ENCODE measurements around the gene ABCG4.

DNA sequence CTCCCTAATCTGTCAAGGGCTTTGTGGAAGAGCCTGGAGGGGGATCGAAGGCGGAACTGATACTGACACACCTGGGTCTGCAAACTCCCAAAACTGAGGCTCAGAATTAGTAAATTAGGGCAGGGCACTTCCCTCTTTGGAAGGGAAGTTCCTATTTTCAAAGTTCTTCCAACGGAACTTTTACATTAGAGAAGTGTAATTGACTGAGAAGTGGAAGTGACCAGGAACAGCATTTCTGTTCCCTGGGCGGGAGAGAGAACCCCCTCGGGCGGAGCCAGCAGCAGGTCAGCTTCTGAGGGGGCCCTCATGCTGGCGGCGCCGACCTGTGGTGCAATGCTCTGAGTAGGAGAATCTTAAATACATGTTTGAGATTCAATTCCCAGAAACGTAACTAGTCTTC, 56.2 kb downstream of the ABCG4 start:
- TF ChIP-seq, protein P1, sequence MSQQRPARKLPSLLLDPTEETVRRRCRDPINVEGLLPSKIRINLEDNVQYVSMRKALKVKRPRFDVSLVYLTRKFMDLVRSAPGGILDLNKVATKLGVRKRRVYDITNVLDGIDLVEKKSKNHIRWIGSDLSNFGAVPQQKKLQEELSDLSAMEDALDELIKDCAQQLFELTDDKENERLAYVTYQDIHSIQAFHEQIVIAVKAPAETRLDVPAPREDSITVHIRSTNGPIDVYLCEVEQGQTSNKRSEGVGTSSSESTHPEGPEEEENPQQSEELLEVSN (IDR thresholded peaks at IDR 0.05; ENCODE audit: borderline replicate concordance in 1 of 2, extremely low read depth in 1 of 2, insufficient read depth in 1 of 2, insufficient read length in 1 of 2, low read depth in 1 of 2, low read length in 1 of 2, poor library complexity in 1 of 2, severe bottlenecking in 1 of 2) = no peak
- TF ChIP-seq ZNF507 (tag; conservative IDR thresholded peaks at IDR 0.05) = no peak
- TF ChIP-seq YBX1 (IDR thresholded peaks at IDR 0.05) = no peak
- TF ChIP-seq ZKSCAN1 (IDR thresholded peaks at IDR 0.05; ENCODE audit: low read depth, low read length) = no peak
- no peak for TF ChIP-seq REST (IDR thresholded peaks at IDR 0.05; ENCODE audit: borderline replicate concordance)
- TF ChIP-seq REST (CRISPR knock-in tag; IDR thresholded peaks at IDR 0.05; ENCODE audit: low read depth) = no peak
- TF ChIP-seq CXXC5 (CRISPR knock-in tag; IDR thresholded peaks at IDR 0.05) = no peak
- no peak for TF ChIP-seq GABPB1 (CRISPR knock-in tag; IDR thresholded peaks at IDR 0.05)
- no peak for TF ChIP-seq HMGN3 (IDR thresholded peaks at IDR 0.05; ENCODE audit: borderline replicate concordance, extremely low read depth, insufficient read length, low read depth, low read length)
- TF ChIP-seq CHD4 (IDR thresholded peaks at IDR 0.05; ENCODE audit: insufficient read depth, insufficient replicate concordance, low read depth, low read length, poor library complexity, severe bottlenecking) = no peak
